Activated naive CD4-positive, alpha-beta T cell treated with anti-CD3 and anti-CD28 coated beads, Interleukin-2, amount 50 U/mL, for 72 hours (primary cell): ENCODE results near the gene NCBP3. TPM values are rescaled to one million over a fixed set of nuclear protein-coding genes. Genes with fewer than 3 reads are reported as not detected.
"Not testable (repeated sequence)": the region's sequence is repeated elsewhere in the genome, so short reads cannot be mapped to it uniquely, and the experiment has no call there.

ENCODE experiments used
- ATAC-seq, 2 donors: fragments of 150-1000 bp; cut with Tn5 transposase; 2 replicates each; pipeline ENCODE4 v1.10.0; 2021; ENCODE audit warnings: mild to moderate bottlenecking in 2 of 2, moderate library complexity in 2 of 2
- DNase-seq, 2 donors: peaks; one replicate each; pipeline ENCODE4 v3.0.0; 2021 to 2022; ENCODE audit warnings: low spot score in 2 of 2
- H3K27ac Mint-ChIP-seq, 2 donors: one replicate each; pipeline ENCODE4 v1.8.0; 2022; ENCODE audit warnings: mild to moderate bottlenecking in 2 of 2, mixed read lengths in 2 of 2
- H3K36me3 Mint-ChIP-seq, 2 donors: one replicate each; pipeline ENCODE4 v1.8.0; 2022; ENCODE audit warnings: mixed read lengths in 2 of 2
- H3K9me3 Mint-ChIP-seq, 2 donors: one replicate each; pipeline ENCODE4 v1.8.0; 2022; ENCODE audit warnings: mixed read lengths in 2 of 2
- total RNA-seq, 2 donors: library from RNA; stranded (reverse); gene quantifications; one replicate each; pipeline ENCODE4 v1.2.3, GENCODE V29; 2022

Gene NCBP3
- total RNA-seq, 2 donors from 2014 or later: 35.4 to 44.4 TPM

DNA sequence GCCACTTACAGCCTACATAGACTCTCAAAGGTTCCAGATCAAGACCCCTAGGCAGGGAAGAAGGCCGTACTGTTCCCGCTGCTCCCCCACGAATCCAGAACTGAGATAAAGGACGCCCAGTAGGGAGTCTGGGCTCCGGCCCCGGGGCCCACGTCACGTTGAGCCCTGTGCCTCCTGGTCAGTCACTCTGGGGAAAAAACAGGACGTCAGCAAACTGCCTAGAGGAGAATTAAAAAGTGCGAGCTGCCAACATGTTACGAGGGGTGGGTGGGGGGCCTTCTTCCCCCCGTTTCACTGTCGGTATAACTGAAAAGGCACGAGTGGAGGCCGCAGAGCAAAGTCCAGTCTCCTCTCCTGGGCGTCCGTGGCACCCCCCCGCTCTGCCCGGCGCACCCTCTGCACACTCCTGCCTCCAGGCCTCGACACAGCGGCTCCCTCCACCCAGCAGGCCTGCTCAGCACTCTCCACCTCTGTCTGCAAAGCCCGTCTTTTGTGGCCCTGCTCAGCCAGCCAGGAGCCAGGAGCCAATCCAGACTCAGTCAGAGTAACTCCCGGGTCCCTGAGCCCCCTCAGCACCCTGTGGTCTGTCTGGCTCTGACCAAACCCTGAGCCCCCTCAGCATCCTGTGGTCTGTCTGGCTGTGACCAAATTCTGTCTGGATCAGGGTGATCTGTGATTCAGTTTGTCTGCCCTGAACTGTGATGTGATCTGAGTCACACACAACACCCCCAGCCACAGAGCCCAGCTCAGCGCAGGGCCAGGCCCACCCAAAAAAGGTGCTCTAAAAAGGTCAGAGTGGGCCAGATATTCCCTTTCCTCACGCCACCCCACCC, 51.3 kb downstream of the NCBP3 start:
- no peaks in the 10 kb centered on the region for H3K9me3 Mint-ChIP-seq
- H3K36me3 Mint-ChIP-seq: peaks cover 0 to 8% of the 10 kb centered on the region in 2 donors
- H3K27ac Mint-ChIP-seq: peak overlapping the region; percentile 50 to 77
- DNase-seq (peak in 1 of 2 donors; percentile 43), ATAC-seq (peak; percentile 61 to 63)

DNA sequence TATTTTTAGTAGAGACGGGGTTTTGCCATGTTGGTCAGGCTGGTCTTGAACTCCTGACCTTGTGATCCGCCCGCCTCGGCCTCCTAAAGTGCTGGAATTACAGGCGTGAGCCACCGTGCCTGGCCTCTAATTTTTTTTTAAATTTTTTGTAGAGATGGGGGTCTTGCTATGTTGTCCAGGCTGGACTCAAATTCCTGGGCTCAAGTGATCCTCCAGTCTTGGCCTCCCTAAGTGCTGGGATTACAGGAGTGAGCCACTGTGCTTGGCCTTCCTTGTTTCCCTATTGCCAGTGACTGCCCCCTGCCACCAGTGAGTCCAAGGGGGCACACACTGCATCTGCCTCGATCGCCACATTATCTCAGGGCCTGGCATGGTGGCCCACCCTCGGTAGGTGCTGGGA, 51.9 kb downstream of the NCBP3 start:
- H3K27ac Mint-ChIP-seq, DNase-seq, ATAC-seq, H3K9me3 Mint-ChIP-seq: not testable (repeated sequence)
- H3K36me3 Mint-ChIP-seq: peaks cover 0 to 11% of the 10 kb centered on the region in 2 donors

DNA sequence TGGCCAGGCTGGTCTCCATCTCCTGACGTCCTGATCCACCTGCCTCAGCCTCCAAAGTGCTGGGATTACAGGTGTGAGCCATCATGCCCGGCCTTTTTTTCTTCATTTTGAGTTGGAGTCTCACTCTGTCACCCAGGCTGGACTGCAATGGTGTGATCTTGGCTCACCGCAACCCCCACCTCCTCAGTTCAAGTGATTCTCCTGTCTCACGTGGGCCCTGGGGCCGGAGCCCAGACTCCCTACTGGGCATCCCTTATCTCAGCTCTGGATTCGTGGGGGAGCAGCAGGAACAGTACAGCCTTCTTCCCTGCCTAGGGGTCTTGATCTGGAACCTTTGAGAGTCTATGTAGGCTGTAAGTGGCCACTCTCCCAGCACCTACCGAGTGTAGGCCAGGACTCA, 52.8 kb downstream of the NCBP3 start:
- not testable (repeated sequence) for DNase-seq, ATAC-seq, H3K9me3 Mint-ChIP-seq, H3K27ac Mint-ChIP-seq
- peaks cover 0 to 11% of the 10 kb centered on the region in 2 donors for H3K36me3 Mint-ChIP-seq

DNA sequence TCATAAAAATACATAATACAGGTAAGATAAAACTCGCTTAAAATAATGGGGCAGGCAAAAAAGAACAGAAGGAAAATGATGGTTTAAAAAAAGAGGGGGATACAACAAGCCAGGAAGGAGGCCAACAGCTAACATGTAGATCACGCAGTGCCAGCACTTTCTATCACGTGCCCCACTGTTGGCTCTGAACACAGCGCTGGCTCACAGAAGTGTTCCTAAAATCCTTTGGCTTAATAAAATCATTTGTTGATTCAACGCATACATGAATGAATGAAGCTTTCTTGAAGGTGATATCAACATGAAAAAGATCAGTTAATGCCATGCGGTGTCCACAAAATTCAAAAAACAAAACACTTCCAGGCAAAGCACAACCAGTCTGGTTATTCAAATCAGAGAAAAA, 53.6 kb downstream of the NCBP3 start:
- peaks cover 0 to 11% of the 10 kb centered on the region in 2 donors for H3K36me3 Mint-ChIP-seq
- no peaks in the 10 kb centered on the region for H3K9me3 Mint-ChIP-seq
- DNase-seq (no peak), ATAC-seq (no peak)
- H3K27ac Mint-ChIP-seq: no peak overlapping the region

DNA sequence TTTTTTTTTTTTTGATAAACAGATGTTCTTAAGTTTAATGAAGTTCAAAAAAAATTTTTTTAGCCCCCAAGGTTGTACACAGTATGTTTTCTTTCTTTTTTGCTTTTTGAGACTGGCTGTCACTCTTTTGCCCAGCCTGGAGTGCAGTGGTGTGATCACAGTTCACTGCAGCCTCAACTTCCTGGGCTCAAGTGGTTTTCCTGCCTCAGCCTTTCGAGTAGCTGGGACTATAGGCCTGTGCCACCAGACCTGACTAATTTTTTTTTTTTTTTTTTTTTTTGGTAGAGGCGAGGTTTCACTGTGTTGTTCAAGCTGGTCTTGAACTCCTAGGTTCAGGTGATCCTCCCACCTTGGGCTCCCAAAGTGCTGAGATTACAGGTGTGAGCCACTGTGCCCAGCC, 57.8 kb downstream of the NCBP3 start:
- Mint-ChIP-seq H3K36me3 (peaks cover 0 to 11% of the 10 kb centered on the region in 2 donors), H3K9me3 (no peaks in the 10 kb centered on the region), H3K27ac (no peak overlapping the region)
- ATAC-seq: peak in 1 of 2 donors; percentile 52
- no peak for DNase-seq

DNA sequence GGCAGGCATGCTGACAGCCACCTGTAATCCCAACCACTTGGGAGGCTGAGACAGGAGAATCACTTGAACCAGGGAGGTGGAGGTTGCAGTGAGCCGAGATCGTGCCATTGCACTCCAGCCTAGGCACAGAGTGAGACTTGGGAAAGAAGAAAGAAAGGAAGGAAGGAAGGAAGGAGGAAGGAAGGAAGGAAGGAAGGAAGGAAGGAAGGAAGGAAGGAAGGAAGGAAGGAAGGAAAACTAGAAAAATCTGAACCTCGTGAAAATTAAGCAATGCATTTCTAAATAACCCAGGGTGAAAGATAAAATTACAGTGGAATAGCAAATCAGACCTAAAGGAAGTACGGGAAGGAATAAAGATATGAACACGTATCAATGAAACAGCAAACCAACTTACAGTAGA, 60.7 kb downstream of the NCBP3 start:
- not testable (repeated sequence) for H3K9me3 Mint-ChIP-seq, DNase-seq, H3K36me3 Mint-ChIP-seq, ATAC-seq
- peak overlapping the region in 1 of 2 donors; percentile 79 for H3K27ac Mint-ChIP-seq

DNA sequence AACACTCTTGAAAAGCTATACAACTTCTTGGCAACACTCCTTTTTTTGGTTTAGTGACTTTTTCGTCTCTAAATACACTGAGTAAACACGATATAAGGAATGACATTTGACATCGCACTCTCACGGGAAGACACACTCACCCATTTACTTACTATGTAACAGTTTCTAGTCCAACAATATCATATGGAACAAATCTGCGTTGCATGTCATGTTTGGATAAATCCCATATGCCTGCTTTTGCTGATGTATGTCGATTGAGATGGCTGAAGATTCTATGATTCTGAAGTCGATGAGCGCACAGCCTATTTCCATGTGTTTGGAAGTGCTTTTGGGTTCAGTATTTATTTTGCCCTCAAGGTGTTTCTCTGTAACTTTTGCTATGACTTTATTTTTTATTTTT, 63.3 kb downstream of the NCBP3 start:
- ATAC-seq (no peak), DNase-seq (no peak)
- no peaks in the 10 kb centered on the region for H3K36me3 Mint-ChIP-seq
- H3K9me3 Mint-ChIP-seq: no peaks in the 10 kb centered on the region
- no peak overlapping the region for H3K27ac Mint-ChIP-seq

DNA sequence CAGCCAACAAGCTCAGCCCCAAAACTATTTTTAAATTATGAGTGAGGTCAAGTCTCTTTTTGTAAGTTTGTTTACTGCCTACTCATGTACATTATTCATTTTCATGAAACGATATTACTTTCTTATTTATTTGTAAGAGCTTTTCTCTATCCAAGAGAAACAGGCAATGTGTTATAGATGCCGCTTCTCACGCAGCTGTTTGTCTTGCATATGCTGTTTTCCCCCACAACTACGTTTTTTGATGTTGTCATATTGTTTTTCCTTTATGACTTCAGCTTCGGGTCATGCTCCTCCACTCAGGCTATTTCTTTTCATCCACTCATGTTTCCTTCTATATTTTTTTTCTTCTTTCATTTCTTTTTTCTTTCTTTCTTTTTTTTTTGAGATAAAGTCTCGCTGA, 65.1 kb downstream of the NCBP3 start:
- no peaks in the 10 kb centered on the region for H3K36me3 Mint-ChIP-seq
- ATAC-seq: no peak
- H3K27ac Mint-ChIP-seq: no peak overlapping the region
- H3K9me3 Mint-ChIP-seq: no peaks in the 10 kb centered on the region
- no peak for DNase-seq

DNA sequence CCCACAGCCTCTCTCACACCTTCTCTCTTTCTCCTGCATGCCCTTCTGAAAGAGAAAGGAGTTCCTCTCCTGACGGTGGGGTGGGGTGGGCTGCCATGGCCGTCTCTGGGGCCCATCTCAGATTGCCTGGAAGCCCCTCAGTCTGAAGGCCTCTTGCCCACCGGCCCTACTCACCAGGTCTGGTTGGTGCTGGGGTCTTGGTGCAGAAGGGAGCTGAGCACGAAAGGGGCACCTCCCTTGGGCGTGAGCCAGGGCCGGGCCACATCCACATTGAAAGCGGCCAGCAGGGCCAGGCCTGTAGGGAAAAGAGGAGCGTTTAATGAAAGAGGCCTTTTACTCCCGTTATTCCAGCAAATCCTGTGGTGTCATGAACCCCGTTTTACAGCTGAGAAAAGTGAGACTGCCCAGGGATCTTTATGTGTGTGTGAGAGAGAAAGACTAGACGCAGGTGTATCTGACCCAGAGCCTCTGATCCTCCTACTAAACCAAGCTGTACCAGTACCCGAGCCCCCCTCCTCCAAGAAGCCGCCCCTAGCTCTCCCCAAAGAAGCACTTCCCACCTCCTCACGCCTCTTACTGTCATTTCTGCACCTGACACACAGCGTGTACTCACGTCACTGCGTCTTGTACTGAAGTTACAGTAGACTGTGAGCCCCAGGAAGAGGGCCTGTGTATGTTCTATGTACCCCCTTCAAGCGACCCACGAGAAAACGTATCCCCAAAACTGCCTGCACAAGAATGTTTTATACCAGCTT, 68.5 kb downstream of the NCBP3 start:
- ATAC-seq (no peak), DNase-seq (no peak)
- no peak overlapping the region for H3K27ac Mint-ChIP-seq
- no peaks in the 10 kb centered on the region for H3K9me3 Mint-ChIP-seq
- no peaks in the 10 kb centered on the region for H3K36me3 Mint-ChIP-seq

DNA sequence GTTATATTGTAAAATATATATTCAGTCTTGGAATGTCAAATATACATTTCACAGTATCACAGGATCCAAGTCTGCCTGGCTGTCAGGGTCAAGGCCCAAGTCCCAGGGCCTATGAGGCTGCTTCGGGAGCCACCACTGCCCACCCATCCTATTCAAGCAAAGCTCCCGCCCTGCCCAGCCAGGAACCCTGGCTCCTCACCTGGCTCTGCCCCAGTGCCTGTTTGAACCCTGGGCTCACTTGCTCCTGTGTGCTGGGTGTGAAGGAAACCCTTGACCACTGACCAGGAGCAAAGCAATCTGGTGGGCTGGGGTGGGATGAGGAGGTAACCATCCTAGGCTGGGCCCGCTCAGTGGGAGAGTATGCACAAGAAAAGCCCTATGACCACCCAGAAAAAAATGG, 72.1 kb downstream of the NCBP3 start:
- no peaks in the 10 kb centered on the region for H3K9me3 Mint-ChIP-seq
- no peak for ATAC-seq

DNA sequence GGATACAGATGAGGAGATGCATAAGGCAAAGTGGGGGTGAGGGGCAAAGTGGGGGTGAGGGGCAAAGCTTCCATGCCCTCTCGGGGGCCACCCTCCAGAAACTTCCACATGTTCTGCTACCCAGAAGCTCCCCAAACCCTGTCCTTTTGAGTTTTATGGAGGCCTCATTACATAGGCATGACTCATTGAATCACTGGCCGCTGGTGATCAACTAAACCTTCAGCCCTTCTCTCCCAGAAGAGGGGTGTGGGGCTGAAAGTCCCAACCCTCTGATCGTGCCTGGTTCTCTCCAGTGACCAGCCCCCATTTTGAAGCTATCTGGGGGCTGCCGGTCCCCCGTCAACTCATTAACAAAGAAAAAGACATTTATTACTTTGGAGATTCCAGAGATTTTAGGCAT, 72.5 kb downstream of the NCBP3 start:
- no peak for DNase-seq
- Mint-ChIP-seq H3K27ac (no peak overlapping the region), H3K36me3 (no peaks in the 10 kb centered on the region), H3K9me3 (no peaks in the 10 kb centered on the region)
- no peak for ATAC-seq

More for the DNA sequence above, 72.1 kb downstream of the NCBP3 start:
- Mint-ChIP-seq H3K27ac (no peak overlapping the region), H3K36me3 (no peaks in the 10 kb centered on the region)
- no peak for DNase-seq

DNA sequence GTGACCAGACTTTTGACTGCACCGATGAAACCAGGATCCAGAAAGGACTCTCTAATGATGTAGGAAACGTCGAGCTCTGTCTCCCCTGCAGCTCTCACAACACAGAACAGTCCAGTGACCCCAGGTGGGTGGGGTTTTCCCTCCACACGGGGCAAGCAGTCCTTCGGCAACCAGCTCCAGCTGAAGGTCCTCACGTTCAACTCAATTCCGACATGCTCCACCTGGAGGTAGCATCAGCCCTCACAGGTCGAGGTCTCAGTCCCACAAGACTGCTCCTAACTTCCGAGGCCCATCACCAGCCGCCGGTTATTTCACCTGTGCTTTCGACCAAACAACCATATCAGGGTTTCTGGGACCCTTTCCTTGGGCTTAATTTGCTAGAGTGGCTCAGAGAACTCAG, 73.3 kb downstream of the NCBP3 start:
- Mint-ChIP-seq H3K27ac (no peak overlapping the region), H3K36me3 (no peaks in the 10 kb centered on the region), H3K9me3 (no peaks in the 10 kb centered on the region)
- DNase-seq (no peak), ATAC-seq (no peak)

DNA sequence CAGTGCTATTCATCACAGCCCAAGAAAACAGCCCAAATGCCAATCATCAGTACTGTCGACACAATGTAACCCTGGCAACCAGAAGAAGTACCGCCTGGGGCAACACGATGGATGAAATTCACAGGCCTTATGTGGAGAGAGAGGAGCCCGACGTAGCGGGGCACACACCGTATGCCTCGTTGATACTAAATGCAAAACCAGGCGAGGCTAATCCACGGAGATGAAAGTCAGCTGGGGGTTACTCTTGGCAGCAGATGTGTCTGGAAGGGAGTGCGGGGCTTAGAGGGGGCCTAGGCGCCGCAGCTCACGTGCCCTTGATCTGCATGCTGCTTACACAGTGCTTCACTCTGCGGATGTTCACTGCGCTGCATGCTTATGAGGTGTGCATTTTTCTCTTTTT, 74.9 kb downstream of the NCBP3 start:
- Mint-ChIP-seq H3K27ac (no peak overlapping the region), H3K9me3 (no peaks in the 10 kb centered on the region), H3K36me3 (peaks cover 0 to 4% of the 10 kb centered on the region in 2 donors)
- ATAC-seq: peak; percentile 34 to 49
- DNase-seq: no peak

DNA sequence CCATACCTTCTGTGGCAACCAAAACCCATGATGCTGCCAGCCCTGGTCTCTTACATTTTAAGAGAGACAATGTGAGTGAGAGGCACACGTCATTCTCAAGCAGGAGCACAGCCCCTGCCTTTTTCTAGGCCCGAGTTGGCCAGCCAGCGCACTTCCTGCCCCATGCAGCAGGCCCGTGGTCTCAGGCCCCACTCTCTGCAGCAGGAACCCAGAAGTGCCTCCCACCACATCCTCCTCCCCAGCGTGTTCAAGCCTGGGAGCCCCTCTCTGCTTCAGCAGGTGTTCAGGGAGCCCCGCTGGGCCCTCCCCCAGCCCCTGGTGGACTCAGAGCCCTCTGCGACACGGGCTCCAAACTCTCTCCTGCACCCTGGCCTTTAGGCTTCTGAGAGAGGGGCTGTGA, 75.6 kb downstream of the NCBP3 start:
- Mint-ChIP-seq H3K9me3 (no peaks in the 10 kb centered on the region), H3K36me3 (peaks cover 0 to 4% of the 10 kb centered on the region in 2 donors), H3K27ac (no peak overlapping the region)
- ATAC-seq (no peak), DNase-seq (no peak)

DNA sequence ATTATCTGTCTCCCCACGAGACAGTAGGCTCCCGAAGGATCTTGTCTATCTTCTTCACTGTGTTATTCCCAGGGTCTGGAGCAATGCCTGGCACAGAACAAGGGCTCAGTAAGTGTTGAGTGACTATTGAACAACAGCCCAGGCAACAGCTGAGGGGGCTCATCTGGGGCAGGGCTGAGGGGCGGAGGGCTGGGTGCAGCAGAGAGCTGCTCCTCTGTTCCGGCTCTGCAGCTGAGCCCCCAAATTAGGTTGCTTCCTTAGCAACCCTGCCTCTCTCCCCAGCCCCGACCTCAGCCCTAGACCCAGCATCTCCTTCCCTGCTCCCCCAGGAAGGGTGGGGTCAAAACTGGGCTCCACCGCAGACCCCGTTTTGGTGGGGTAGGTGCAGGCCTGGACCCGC, 77.3 kb downstream of the NCBP3 start:
- peaks cover 0 to 4% of the 10 kb centered on the region in 2 donors for H3K36me3 Mint-ChIP-seq
- H3K27ac Mint-ChIP-seq: no peak overlapping the region
- ATAC-seq: no peak
- no peaks in the 10 kb centered on the region for H3K9me3 Mint-ChIP-seq
- no peak for DNase-seq

DNA sequence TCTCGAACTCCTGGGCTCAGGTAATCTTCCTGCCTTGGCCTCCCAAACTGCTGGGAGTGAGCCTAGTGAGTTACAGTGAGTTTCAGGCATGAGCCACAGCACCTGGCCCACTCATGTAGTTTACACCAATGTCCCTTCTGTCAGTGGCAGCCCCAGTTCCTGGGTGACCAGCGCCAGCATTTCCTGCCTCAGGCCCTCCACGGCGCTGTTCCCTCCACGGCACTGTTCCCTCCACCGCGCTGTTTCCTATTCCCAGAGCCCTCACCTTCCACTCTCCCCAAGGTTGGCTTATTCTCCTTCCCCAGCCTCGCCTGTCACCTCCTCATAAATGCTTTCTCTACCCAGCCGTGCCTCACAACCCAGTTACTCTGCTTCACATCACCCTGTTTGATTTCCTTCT, 77.7 kb downstream of the NCBP3 start:
- no peak overlapping the region for H3K27ac Mint-ChIP-seq
- H3K36me3 Mint-ChIP-seq: peaks cover 0 to 4% of the 10 kb centered on the region in 2 donors
- no peak for ATAC-seq
- no peak for DNase-seq
- no peaks in the 10 kb centered on the region for H3K9me3 Mint-ChIP-seq

DNA sequence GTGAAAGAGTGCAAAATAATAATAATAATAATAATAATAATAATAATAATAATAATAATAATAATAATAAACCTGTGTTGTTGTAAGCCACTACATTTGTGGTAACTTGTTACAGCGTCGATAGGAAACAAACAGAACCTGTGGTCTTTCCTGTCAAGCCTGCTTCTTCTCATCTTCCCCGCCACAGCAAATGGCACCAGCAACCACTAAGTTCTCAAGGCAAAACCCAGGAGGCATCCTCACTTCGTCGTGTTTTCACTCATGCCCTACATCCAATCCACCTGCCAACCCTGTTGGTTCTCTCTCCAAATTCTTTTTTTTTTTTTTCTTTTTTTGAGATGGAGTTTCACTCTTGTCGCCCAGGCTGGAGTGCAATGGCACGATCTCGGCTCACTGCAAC, 79.3 kb downstream of the NCBP3 start:
- ATAC-seq: no peak
- no peak for DNase-seq
- Mint-ChIP-seq H3K36me3 (peaks cover 0 to 4% of the 10 kb centered on the region in 2 donors), H3K9me3 (no peaks in the 10 kb centered on the region), H3K27ac (no peak overlapping the region)
